Motor neuron (in vitro differentiated cells): Measurements from ENCODE around the gene ARHGAP31. TPM values are rescaled to one million over a fixed set of nuclear protein-coding genes. Genes with fewer than 3 reads are reported as not detected.
A peak's percentile ranks its signal among the peaks of the same experiment; 100 is the strongest.
"Not testable (repeated sequence)": the region's sequence is repeated elsewhere in the genome, so short reads cannot be mapped to it uniquely, and the experiment has no call there.

Source experiments
- ATAC-seq, 8 experiments: fragments of 200-7000 bp; cut with Tn5 transposase; replicated peaks in 6 of 8; 2 replicates each; pipeline ENCODE4 v1.8.0; 2021; ENCODE audit warnings: mild to moderate bottlenecking in 8 of 8, moderate library complexity in 8 of 8
- H3K27ac ChIP-seq, 2 donors: fragments of 250-450 bp; sonication (Bioruptor Pico); 2 replicates each; pipeline ENCODE4 v1.9.0; 2021; ENCODE audit warnings: antibody characterized with exemption in 2 of 2, mild to moderate bottlenecking in 2 of 2, moderate library complexity in 1 of 2
- H3K4me1 ChIP-seq, 2 donors: fragments of 250-450 bp; sonication (Bioruptor Pico); replicated peaks in 1 of 2; 2 replicates each; pipeline ENCODE4 v1.6.1; 2021; ENCODE audit warnings: antibody characterized with exemption in 2 of 2, mild to moderate bottlenecking in 2 of 2, moderate library complexity in 1 of 2
- H3K4me3 ChIP-seq, 5 donors: fragments of 250-450 bp; sonication (Bioruptor Pico); 2 replicates each; pipeline ENCODE4 v1.9.0; 2021; ENCODE audit warnings: antibody characterized with exemption in 5 of 5, mild to moderate bottlenecking in 5 of 5, moderate library complexity in 4 of 5
- WGBS, 10 experiments: fragments of 450-650 bp; shearing (Covaris generic); methylation state at CpG; one replicate each; pipeline ENCODE4 v1.0.0; 2022; 5-methylcytosine and 5-hydroxymethylcytosine counted together
- in situ Hi-C, 9 experiments: fragments of 400-800 bp; cut with MboI; loops; one replicate each; pipeline ENCODE4 v1.15.0; 2021; ENCODE audit warnings: low sequenced_read_pairs in 9 of 9, low pct_unique_long_range_greater_than_20kb in 2 of 9; ENCODE audit not compliant: unreplicated experiment in 9 of 9
- total RNA-seq, 8 experiments: library from RNA; unstranded; fragments of 300-600 nt; gene quantifications; 2 replicates each; pipeline versions ENCODE4 v1.2.3 to v1.2.4, GENCODE V29; 2022

Gene ARHGAP31
- 10 to 100 TPM in 2 of 8 experiments, 1 to 10 TPM in 4, under 1 TPM in 2; 0.58 to 15.6 (median 3.8) TPM for total RNA-seq

- H3K27ac ChIP-seq: peak within 1 kb of the TSS; percentile 61 to 73
- 0 to 10% (median 5%) methylated on average over 2 to 12 of the region's 55 CpGs; no CpG with 5 or more reads in 4 of the 10 experiments for whole genome bisulfite sequencing, 10 experiments
- peaks cover 17 to 22% of the 10 kb centered on the region in 2 donors for H3K4me1 ChIP-seq
- in situ Hi-C loops: loop anchor here in 1 of 9 experiments (25.0 kb wide), 1 partner anchor 393 kb away; the partner anchor contains the start of gene COX17
- peak within 1 kb of the TSS; percentile 37 to 65 (median 46) for H3K4me3 ChIP-seq
- ATAC-seq: peak; percentile 56 to 77 (median 70)
Observed at GRCh38 chr3:119293871-119294695, at the start of gene ARHGAP31. ARHGAP31 (plus strand) TSS chr3:119294383; CDS start chr3:119294905, 522 bp downstream.

- ATAC-seq: peak in 1 of 8 experiments; percentile 39
- Histone ChIP-seq H3K4me1 (no peaks in the 10 kb centered on the region), H3K4me3 (no peak overlapping the region), H3K27ac (no peak overlapping the region)
- 67 to 100% methylated on average over 1 of the region's 2 CpGs; no CpG with 5 or more reads in 8 of the 10 experiments for WGBS, 10 experiments
- in situ Hi-C loops: loop anchor here in 1 of 9 experiments (25.0 kb wide), 1 partner anchor 358 kb away; no protein-coding TSS in a partner anchor
Observed at GRCh38 chr3:119245778-119246177, 48.4 kb upstream of the ARHGAP31 start.

DNA sequence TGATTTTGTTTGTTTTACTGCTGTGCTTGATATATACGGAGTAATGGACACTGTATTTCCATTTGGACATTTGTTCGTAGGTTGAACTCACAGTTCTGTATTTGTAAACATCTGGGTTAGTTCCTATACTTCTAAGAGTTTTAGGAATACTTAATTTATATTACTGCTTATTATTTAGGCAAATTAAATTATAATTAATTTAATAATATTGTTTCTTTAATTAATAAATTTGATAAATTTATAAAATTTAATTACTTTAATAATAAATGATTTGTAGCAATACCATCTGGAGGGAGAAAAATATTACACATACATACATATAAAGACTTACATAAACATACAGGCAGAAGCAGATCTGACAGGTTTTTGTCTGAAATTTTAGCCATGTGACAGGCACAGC, 39.0 kb upstream of the ARHGAP31 start:
- WGBS, 10 experiments: 81 to 100% (median 96%) methylated on average over 1 to 2 of the region's 2 CpGs; no CpG with 5 or more reads in 2 of the 10 experiments
- Histone ChIP-seq H3K4me1 (no peaks in the 10 kb centered on the region), H3K27ac (no peak overlapping the region), H3K4me3 (no peak overlapping the region)
- in situ Hi-C loops: no loop called here
- no peak for ATAC-seq

- 75 to 100% (median 93%) methylated on average over 1 to 2 of the region's 2 CpGs; no CpG with 5 or more reads in 3 of the 10 experiments for WGBS, 10 experiments
- no peak for ATAC-seq
Observed at GRCh38 chr3:119257111-119257510, 37.1 kb upstream of the ARHGAP31 start.

GRCh38 chr3:119257654-119258410, 36.4 kb upstream of the ARHGAP31 start:
- Histone ChIP-seq H3K4me3 (no peak overlapping the region), H3K4me1 (no peaks in the 10 kb centered on the region), H3K27ac (no peak overlapping the region)
- in situ Hi-C loops: no loop called here
- ATAC-seq: peak in 3 of 8 experiments; percentile 5 to 40 (median 24)
- 60 to 94% (median 80%) methylated on average over 2 to 8 of the region's 8 CpGs for WGBS, 10 experiments

More at GRCh38 chr3:119257111-119257510, 37.1 kb upstream of the ARHGAP31 start:
- Histone ChIP-seq H3K4me3 (no peak overlapping the region), H3K27ac (no peak overlapping the region), H3K4me1 (no peaks in the 10 kb centered on the region)
- in situ Hi-C loops: no loop called here

GRCh38 chr3:119258915-119259314, 35.3 kb upstream of the ARHGAP31 start:
- no peak for ATAC-seq
- in situ Hi-C loops: no loop called here

GRCh38 chr3:119259821-119260220, 34.4 kb upstream of the ARHGAP31 start:
- WGBS, 10 experiments: 86 to 100% (median 94%) methylated on average over 1 to 4 of the region's 4 CpGs; no CpG with 5 or more reads in 1 of the 10 experiments
- H3K4me3 ChIP-seq: no peak overlapping the region
- in situ Hi-C loops: no loop called here
- H3K27ac ChIP-seq: no peak overlapping the region
- no peak for ATAC-seq
- H3K4me1 ChIP-seq: no peaks in the 10 kb centered on the region

More at GRCh38 chr3:119258915-119259314, 35.3 kb upstream of the ARHGAP31 start:
- no peaks in the 10 kb centered on the region for H3K4me1 ChIP-seq
- 0 to 75% (median 45%) methylated on average over 1 of the region's 1 CpG; no CpG with 5 or more reads in 4 of the 10 experiments for WGBS, 10 experiments
- H3K27ac ChIP-seq: no peak overlapping the region
- no peak overlapping the region for H3K4me3 ChIP-seq

- peak in 3 of 8 experiments; percentile 93 to 94 (median 93) for ATAC-seq
- 0 to 93% (median 30%) methylated on average over 1 to 3 of the region's 6 CpGs; no CpG with 5 or more reads in 4 of the 10 experiments for WGBS, 10 experiments
- in situ Hi-C loops: no loop called here
- no peaks in the 10 kb centered on the region for H3K4me1 ChIP-seq
- H3K27ac ChIP-seq: no peak overlapping the region
- H3K4me3 ChIP-seq: no peak overlapping the region
Observed at GRCh38 chr3:119261055-119261454, 33.1 kb upstream of the ARHGAP31 start.

DNA sequence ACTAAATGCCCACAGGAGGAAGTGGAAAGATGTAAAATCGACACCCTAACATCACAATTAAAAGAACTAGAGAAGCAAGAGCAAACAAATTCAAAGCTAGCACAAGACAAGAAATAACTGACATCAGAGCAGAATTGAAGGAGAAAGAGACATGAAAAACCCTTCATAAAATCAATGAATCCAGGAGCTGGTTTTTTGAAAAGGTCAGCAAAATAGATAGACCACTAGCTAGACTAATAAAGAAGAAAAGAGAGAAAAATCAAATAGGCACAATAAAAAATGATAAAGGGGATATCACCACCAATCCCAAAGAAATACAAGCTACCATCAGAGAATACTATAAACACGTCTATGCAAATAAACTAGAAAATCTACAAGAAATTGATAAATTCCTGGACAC, 24.0 kb upstream of the ARHGAP31 start:
- WGBS, 10 experiments: 18 to 75% (median 60%) methylated on average over 1 to 2 of the region's 2 CpGs; no CpG with 5 or more reads in 1 of the 10 experiments
- in situ Hi-C loops, ATAC-seq, H3K27ac ChIP-seq, H3K4me3 ChIP-seq, H3K4me1 ChIP-seq: not testable (repeated sequence)

- H3K4me3 ChIP-seq: no peak overlapping the region
- H3K27ac ChIP-seq: no peak overlapping the region
- peaks cover 9 to 17% of the 10 kb centered on the region in 2 donors for H3K4me1 ChIP-seq
- in situ Hi-C loops: loop anchor here in 1 of 9 experiments (25.0 kb wide), 1 partner anchor 411 kb away; the partner anchor contains the start of gene COX17
- 55 to 98% (median 84%) methylated on average over 2 to 5 of the region's 5 CpGs; no CpG with 5 or more reads in 3 of the 10 experiments for WGBS, 10 experiments
- ATAC-seq: peak in 2 of 8 experiments; percentile 52 to 56
Observed at GRCh38 chr3:119276680-119277079, 17.5 kb upstream of the ARHGAP31 start.

DNA sequence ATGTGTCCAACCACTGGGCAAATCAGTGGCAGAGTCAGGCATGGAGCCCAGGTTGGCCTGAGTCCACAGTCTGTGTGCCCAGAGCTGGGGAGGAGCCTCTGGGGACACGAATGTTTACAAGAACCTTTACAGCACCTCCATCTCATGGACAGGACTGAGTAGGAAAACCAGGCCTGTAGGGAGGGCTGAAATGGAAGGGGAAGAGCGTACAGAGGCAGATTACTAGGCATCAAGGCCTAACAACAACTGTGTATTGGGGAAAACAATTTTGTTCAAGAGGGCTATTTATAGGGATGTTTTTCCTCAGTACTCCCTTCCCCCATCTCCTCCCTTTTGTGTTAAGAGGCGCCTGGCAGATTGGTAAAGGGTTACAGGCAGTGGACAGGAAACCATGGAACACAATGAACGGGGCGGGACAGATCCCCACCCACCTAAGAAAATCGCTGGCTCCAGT, 15.1 kb upstream of the ARHGAP31 start:
- Histone ChIP-seq H3K27ac (peak overlapping the region; percentile 59 to 77), H3K4me3 (no peak overlapping the region), H3K4me1 (peaks cover 9 to 17% of the 10 kb centered on the region in 2 donors)
- in situ Hi-C loops: loop anchor here in 1 of 9 experiments (25.0 kb wide), 1 partner anchor 408 kb away; the partner anchor contains the start of gene COX17
- WGBS, 10 experiments: 0 to 100% (median 38%) methylated on average over 1 to 6 of the region's 6 CpGs; no CpG with 5 or more reads in 4 of the 10 experiments
- peak in 5 of 8 experiments; percentile 71 to 96 (median 94) for ATAC-seq

- in situ Hi-C loops: loop anchor here in 1 of 9 experiments (25.0 kb wide), 1 partner anchor 408 kb away; the partner anchor contains the start of gene COX17
- Histone ChIP-seq H3K4me3 (no peak overlapping the region), H3K27ac (peak overlapping the region; percentile 59 to 77), H3K4me1 (peaks cover 9 to 17% of the 10 kb centered on the region in 2 donors)
- ATAC-seq: peak in 5 of 8 experiments; percentile 12 to 51 (median 48)
- WGBS, 10 experiments: 20 to 93% (median 62%) methylated on average over 1 to 5 of the region's 5 CpGs; no CpG with 5 or more reads in 4 of the 10 experiments
Observed at GRCh38 chr3:119279584-119280243, 14.5 kb upstream of the ARHGAP31 start.
